A549 (cell line): ENCODE data around the gene AGBL4. TPM values are rescaled to one million over a fixed set of nuclear protein-coding genes. Genes with fewer than 3 reads are reported as not detected.

Experiments
- ATAC-seq, 2 experiments: fragments of 200-7000 bp in 1 of 2; fragments of >200 bp in 1 of 2; cut with Nextera tagmentation in 1 of 2; cut with Tn5 transposase in 1 of 2; 3 replicates each; pipeline versions ENCODE4 v1.8.0 to v1.9.1; 2018 to 2020; ENCODE audit warnings: mild to moderate bottlenecking in 1 of 2, moderate library complexity in 1 of 2
- CTCF ChIA-PET: fragments of 300-600 bp; sonication (Branson Sonifier 250); formaldehyde crosslinking; extraction: SDS; loops from one replicate; lab custom pipeline; 2021; ENCODE audit warnings: antibody characterized with exemption, inconsistent platforms; lab: Yijun Ruan, JAX
- POLR2A ChIA-PET: fragments of 350-600 bp; formaldehyde crosslinking; extraction: SDS; loops from one replicate; lab custom pipeline; 2021; ENCODE audit warnings: antibody characterized with exemption, inconsistent platforms; lab: Yijun Ruan, JAX
- DNase-seq, 2 experiments: peaks; one replicate each; pipeline versions ENCODE4 v3.0.0 to v3.0.0-alpha.2; 2011 to 2016; ENCODE audit warnings: low read depth in 1 of 2, low spot score in 1 of 2
- FAIRE-seq: peaks from 2 replicates; lab custom pipeline; 2011; peaks lifted over from hg19 to GRCh38; lab: Jason Lieb, UNC
- H3K27ac ChIP-seq, 2 experiments: fragments of >200 bp; sonication (Bioruptor Twin); formaldehyde crosslinking; 3 replicates each; pipeline ENCODE4 v1.5.1; 2016 to 2017
- H3K4me1 ChIP-seq: fragments of >200 bp; sonication (Bioruptor Twin); formaldehyde crosslinking; 3 replicates; pipeline ENCODE4 v1.6.1; 2016
- H3K4me2 ChIP-seq: fragments of >200 bp; sonication (Bioruptor Twin); formaldehyde crosslinking; 3 replicates; pipeline ENCODE4 v1.6.1; 2016
- H3K4me3 ChIP-seq: fragments of >200 bp; sonication (Bioruptor Twin); formaldehyde crosslinking; 3 replicates; pipeline ENCODE4 v1.5.1; 2016
- H3K9me3 ChIP-seq: fragments of >200 bp; sonication (Bioruptor Twin); formaldehyde crosslinking; 3 replicates; pipeline ENCODE4 v1.6.1; 2016
- BCL3 ChIP-seq: fragments of >200 bp; sonication (Bioruptor Twin); formaldehyde crosslinking; IDR thresholded peaks from 3 replicates; pipeline ENCODE4 v1.6.1; 2016
- BHLHE40 ChIP-seq: IDR thresholded peaks from 2 replicates; pipeline ENCODE4 v1.6.1; 2012; ENCODE audit warnings: low read depth, low read length, inconsistent platforms
- CEBPB ChIP-seq, 2 experiments: fragments of >200 bp in 1 of 2; sonication (Bioruptor Twin) in 1 of 2; formaldehyde crosslinking in 1 of 2; IDR thresholded peaks; 2 replicates each; pipeline ENCODE4 v1.6.1; 2012 to 2016
- CHD2 ChIP-seq: fragments of 150-350 bp; IDR thresholded peaks from 2 replicates; pipeline ENCODE4 v1.6.1; 2014; ENCODE audit warnings: low read length; ENCODE audit not compliant: partially characterized antibody
- CHD4 ChIP-seq: fragments of 200-600 bp; sonication (generic); IDR thresholded peaks from 2 replicates; pipeline ENCODE4 v1.6.1; 2016; ENCODE audit warnings: antibody characterized with exemption, mild to moderate bottlenecking, borderline replicate concordance
- CTCF ChIP-seq: fragments of >200 bp; sonication (Bioruptor Twin); formaldehyde crosslinking; IDR thresholded peaks from 3 replicates; pipeline ENCODE4 v1.5.1; 2016
- EP300 ChIP-seq, 2 experiments: fragments of >200 bp; sonication (Bioruptor Twin); formaldehyde crosslinking; IDR thresholded peaks; 2 replicates in 1 of 2; 3 replicates in 1 of 2; pipeline ENCODE4 v1.6.1; 2016 to 2017
- FOXS1 ChIP-seq: fragments of 250-450 bp; sonication (Bioruptor Pico); IDR thresholded peaks from 2 replicates; pipeline ENCODE4 v1.5.0; 2020; ENCODE audit warnings: mild to moderate bottlenecking, moderate library complexity
- HES2 ChIP-seq: fragments of >200 bp; sonication (Bioruptor Twin); formaldehyde crosslinking; IDR thresholded peaks from 2 replicates; pipeline ENCODE4 v1.6.1; 2016
- HEYL ChIP-seq: fragments of 250-450 bp; sonication (Bioruptor Pico); IDR thresholded peaks from 2 replicates; pipeline ENCODE4 v1.8.0; 2021; ENCODE audit warnings: mild to moderate bottlenecking, moderate library complexity
- HOXB13 ChIP-seq: fragments of 250-450 bp; sonication (Bioruptor Pico); IDR thresholded peaks from 2 replicates; pipeline ENCODE4 v1.5.0; 2020; ENCODE audit warnings: low read depth, mild to moderate bottlenecking, moderate library complexity
- NFE2L2 ChIP-seq: fragments of 150-350 bp; conservative IDR thresholded peaks from 2 replicates; pipeline ENCODE4 v1.6.1; 2014; ENCODE audit warnings: low read length
- NPAS2 ChIP-seq: fragments of 250-450 bp; sonication (Bioruptor Pico); IDR thresholded peaks from 2 replicates; pipeline ENCODE4 v1.8.0; 2022; ENCODE audit warnings: mild to moderate bottlenecking, moderate library complexity, borderline replicate concordance
- POLR2AphosphoS2 ChIP-seq: conservative IDR thresholded peaks from 2 replicates; pipeline ENCODE4 v1.6.1; 2012; ENCODE audit warnings: low read length, improper control_type of control experiment, inconsistent platforms
- RAD21 ChIP-seq, 2 experiments: fragments of >200 bp in 1 of 2; sonication (Bioruptor Twin) in 1 of 2; formaldehyde crosslinking in 1 of 2; IDR thresholded peaks in 1 of 2; conservative IDR thresholded peaks in 1 of 2; 2 replicates in 1 of 2; 3 replicates in 1 of 2; pipeline ENCODE4 v1.6.1; 2012 to 2018; ENCODE audit warnings: inconsistent platforms in 1 of 2
- SMC3 ChIP-seq: fragments of >200 bp; sonication (Bioruptor Twin); formaldehyde crosslinking; IDR thresholded peaks from 3 replicates; pipeline ENCODE4 v1.6.1; 2018; ENCODE audit warnings: inconsistent platforms
- ZNF302 ChIP-seq: fragments of 250-450 bp; sonication (Bioruptor Pico); IDR thresholded peaks from 2 replicates; pipeline ENCODE4 v1.9.0; 2021; ENCODE audit warnings: inconsistent platforms, mild to moderate bottlenecking, moderate library complexity
- WGBS: methylation state at CpG from one replicate; pipeline ENCODE4 v1.1.6; 2017; ENCODE audit errors: missing lambda C conversion rate; 5-methylcytosine and 5-hydroxymethylcytosine counted together
- polyA plus RNA-seq, 4 experiments: library from polyadenylated mRNA; depleted of rRNA in 3 of 4; stranded (reverse); fragments of >200 nt; fragmentation: RNase III in 1 of 4; extraction: RNeasy Plus Mini Kit Qiagen cat#74134 plus additional on column Dnase treatment in 1 of 4; gene quantifications; 2 replicates in 3 of 4; 3 replicates in 1 of 4; pipeline ENCODE4 v1.2.3, GENCODE V29; 2011 to 2017
- TF ChIP-seq, protein P1 (sequence below): fragments of 150-350 bp; IDR thresholded peaks from 2 replicates; pipeline ENCODE4 v1.6.1; 2014; ENCODE audit warnings: low read depth, mild to moderate bottlenecking, low read length
- TF ChIP-seq, protein P2 (sequence below): IDR thresholded peaks from 2 replicates; pipeline ENCODE4 v1.6.1; 2012; ENCODE audit warnings: low read depth, borderline replicate concordance
- TF ChIP-seq, protein P3 (sequence below): fragments of 250-450 bp; sonication (Bioruptor Pico); IDR thresholded peaks from 2 replicates; pipeline ENCODE4 v1.5.0; 2021; ENCODE audit warnings: mild to moderate bottlenecking, moderate library complexity, borderline replicate concordance

AGBL4 gene
- polyA plus RNA-seq, 2 of the 4 experiments (the other 2 are of a cell fraction) = not detected

GRCh38 chr1:48870596-48870995 is 1153.2 kb downstream of the AGBL4 start:
- ChIA-PET CTCF (interaction anchor here (0.9 to 1.9 kb wide), 5 partner anchors 11 to 334 kb away, joined by 3 to 6 read pairs (median 4); no protein-coding TSS in a partner anchor), POLR2A (no interaction called here)
- ATAC-seq (peak in 1 of 2 experiments; percentile 69; a peak in 3 of 6 replicates), DNase-seq (peak in 1 of 2 experiments; percentile 12), FAIRE-seq (no peak)
- TF ChIP-seq RAD21 (conservative IDR thresholded peaks at IDR 0.05 in 1 of 2, IDR thresholded peaks at IDR 0.05 in 1 of 2) (peak in 1 of 2 experiments; percentile 28; a peak in 2 of 5 replicates), SMC3 (0 out of 3 replicates have a peak, but pooled peaks have one; percentile 21), BCL3 (no peak), CTCF (peak; percentile 35)
- H3K4me3 ChIP-seq = no peak overlapping the region
- WGBS = 13% methylated on average over 3 of the region's 3 CpGs
- no peaks in the 10 kb centered on the region for H3K9me3 ChIP-seq
- H3K4me2 ChIP-seq = no peak overlapping the region
- no peaks in the 10 kb centered on the region for H3K4me1 ChIP-seq
- H3K27ac ChIP-seq = no peak overlapping the region

- DNase-seq = no peak
- ChIA-PET CTCF (interaction anchor here (1.9 kb wide), 1 partner anchor 192 kb away, joined by 6 read pairs; no protein-coding TSS in a partner anchor), POLR2A (no interaction called here)
- no peak overlapping the region for H3K4me3 ChIP-seq
- H3K27ac ChIP-seq = no peak overlapping the region
- H3K9me3 ChIP-seq = no peaks in the 10 kb centered on the region
- TF ChIP-seq, protein P1, sequence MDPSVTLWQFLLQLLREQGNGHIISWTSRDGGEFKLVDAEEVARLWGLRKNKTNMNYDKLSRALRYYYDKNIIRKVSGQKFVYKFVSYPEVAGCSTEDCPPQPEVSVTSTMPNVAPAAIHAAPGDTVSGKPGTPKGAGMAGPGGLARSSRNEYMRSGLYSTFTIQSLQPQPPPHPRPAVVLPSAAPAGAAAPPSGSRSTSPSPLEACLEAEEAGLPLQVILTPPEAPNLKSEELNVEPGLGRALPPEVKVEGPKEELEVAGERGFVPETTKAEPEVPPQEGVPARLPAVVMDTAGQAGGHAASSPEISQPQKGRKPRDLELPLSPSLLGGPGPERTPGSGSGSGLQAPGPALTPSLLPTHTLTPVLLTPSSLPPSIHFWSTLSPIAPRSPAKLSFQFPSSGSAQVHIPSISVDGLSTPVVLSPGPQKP = no peak
- TF ChIP-seq, protein P2, sequence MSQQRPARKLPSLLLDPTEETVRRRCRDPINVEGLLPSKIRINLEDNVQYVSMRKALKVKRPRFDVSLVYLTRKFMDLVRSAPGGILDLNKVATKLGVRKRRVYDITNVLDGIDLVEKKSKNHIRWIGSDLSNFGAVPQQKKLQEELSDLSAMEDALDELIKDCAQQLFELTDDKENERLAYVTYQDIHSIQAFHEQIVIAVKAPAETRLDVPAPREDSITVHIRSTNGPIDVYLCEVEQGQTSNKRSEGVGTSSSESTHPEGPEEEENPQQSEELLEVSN = no peak
- TF ChIP-seq, protein P3, sequence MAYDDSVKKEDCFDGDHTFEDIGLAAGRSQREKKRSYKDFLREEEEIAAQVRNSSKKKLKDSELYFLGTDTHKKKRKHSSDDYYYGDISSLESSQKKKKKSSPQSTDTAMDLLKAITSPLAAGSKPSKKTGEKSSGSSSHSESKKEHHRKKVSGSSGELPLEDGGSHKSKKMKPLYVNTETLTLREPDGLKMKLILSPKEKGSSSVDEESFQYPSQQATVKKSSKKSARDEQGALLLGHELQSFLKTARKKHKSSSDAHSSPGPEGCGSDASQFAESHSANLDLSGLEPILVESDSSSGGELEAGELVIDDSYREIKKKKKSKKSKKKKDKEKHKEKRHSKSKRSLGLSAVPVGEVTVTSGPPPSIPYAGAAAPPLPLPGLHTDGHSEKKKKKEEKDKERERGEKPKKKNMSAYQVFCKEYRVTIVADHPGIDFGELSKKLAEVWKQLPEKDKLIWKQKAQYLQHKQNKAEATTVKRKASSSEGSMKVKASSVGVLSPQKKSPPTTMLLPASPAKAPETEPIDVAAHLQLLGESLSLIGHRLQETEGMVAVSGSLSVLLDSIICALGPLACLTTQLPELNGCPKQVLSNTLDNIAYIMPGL (CRISPR knock-in tag) = no peak
- TF ChIP-seq EP300 (IDR thresholded peaks at IDR 0.05) (no peak), HEYL (CRISPR knock-in tag) (no peak), ZNF302 (CRISPR knock-in tag) (no peak), CHD4 (no peak), FOXS1 (CRISPR knock-in tag) (no peak), BHLHE40 (no peak), CEBPB (IDR thresholded peaks at IDR 0.05) (no peak), NPAS2 (no peak), CHD2 (no peak), HES2 (no peak), POLR2AphosphoS2 (no peak), HOXB13 (CRISPR knock-in tag) (no peak), BCL3 (no peak), NFE2L2 (no peak), SMC3 (no peak)
- no peak for FAIRE-seq
- H3K4me2 ChIP-seq = no peak overlapping the region
- H3K4me1 ChIP-seq = no peaks in the 10 kb centered on the region
- ATAC-seq = no peak
- 75% methylated on average over 5 of the region's 5 CpGs for WGBS
Measured at GRCh38 chr1:48869116-48869893, 1154.4 kb downstream of the AGBL4 start.
